Hematopoietic multipotent progenitor cell treated with erythropoietin and hydrocortisone succinate and interleukin-3 and kit ligand, for 6 days (in vitro differentiated cells): Measurements from ENCODE around the gene TNFSF11.
A peak's percentile ranks its signal among the peaks of the same experiment; 100 is the strongest.

Source experiments
- DNase-seq: peaks from one replicate; pipeline ENCODE4 v3.0.0-alpha.2; 2015

Gene TNFSF11

GRCh38 chr13:42561752-42562467, 12.0 kb upstream of the TNFSF11 start:
- no peak for DNase-seq

- peak; percentile 16 for DNase-seq
Observed at GRCh38 chr13:42567906-42568305, 6.0 kb upstream of the TNFSF11 start.

DNA sequence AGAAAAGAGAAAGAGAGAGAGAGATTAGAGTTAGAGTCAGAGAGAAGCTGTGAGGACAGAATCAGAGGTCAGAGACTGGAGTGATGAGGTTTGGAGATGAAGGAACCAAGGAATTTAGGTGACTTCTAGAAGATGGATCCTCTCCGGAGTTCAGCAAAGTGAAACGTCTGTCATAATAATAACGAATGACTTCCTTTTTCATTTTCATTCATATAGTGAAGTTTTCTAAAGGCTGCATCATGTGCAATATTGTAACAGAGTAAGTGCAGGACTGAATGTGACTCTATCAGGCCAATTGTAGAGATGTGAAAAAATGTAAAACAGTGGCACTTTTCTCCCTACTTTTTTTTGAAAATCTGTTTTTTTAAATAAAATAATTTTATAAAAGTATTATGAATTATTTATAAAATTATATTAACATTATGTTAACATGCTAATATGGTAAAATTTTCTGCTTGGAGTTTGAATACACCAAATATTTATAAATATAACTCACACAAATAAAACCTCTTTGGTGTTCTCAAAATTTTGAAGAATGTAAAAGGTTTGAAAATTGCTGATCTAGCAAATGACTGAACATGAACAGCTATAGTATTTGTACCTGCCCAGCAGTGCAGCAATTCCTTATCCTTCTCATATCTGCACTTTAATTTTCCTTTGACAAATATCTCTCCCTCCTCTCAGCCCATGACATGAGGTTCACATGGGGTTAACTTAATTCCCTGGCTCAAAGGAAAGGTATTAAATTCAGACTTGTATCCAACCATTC, 4.2 kb upstream of the TNFSF11 start:
- no peak for DNase-seq

GRCh38 chr13:42571895-42572294, 2.1 kb upstream of the TNFSF11 start:
- no peak for DNase-seq

DNA sequence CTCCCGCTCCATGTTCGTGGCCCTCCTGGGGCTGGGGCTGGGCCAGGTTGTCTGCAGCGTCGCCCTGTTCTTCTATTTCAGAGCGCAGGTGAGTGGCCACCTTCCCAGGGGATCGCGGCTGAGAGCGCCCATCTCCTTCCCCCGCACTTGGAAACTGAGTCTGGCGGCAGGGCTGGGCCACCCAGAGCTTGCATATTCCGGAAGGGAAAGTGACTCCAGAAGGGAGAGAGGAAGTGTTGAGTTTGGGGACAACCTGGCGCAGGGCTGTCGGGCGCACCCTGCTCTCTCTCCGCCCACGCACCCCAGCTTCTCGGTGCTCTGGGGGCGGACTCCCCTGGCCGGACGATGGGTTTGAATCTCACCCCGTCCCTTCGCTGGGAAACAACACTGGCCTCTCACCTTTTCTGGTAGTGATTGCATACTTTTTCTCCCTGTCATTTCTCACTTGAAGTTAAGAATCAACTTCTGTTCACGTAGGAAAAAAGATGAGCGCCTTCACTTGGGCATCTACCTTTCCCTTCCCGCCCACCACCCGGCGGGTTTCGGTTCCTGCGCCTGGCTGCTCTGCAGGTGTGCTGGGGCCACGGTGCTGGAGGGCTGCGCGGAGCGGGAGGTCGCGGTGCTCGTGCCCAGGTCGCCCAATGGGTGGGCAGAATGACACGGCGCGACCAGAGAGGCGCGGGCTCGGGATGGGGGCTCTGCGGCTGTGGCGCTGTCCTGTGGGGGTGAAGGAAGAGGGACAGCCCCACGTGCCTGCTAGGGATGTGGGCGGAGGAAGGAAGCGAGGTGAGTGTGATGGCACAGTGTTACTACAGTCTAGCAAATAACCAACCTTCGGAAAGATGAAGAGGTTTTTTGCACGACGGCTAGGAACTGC, 721 bp downstream of the TNFSF11 start:
- no peak for DNase-seq

GRCh38 chr13:42575938-42576337, 2.0 kb downstream of the TNFSF11 start:
- no peak for DNase-seq

GRCh38 chr13:42577538-42577937, 3.6 kb downstream of the TNFSF11 start:
- no peak for DNase-seq

DNA sequence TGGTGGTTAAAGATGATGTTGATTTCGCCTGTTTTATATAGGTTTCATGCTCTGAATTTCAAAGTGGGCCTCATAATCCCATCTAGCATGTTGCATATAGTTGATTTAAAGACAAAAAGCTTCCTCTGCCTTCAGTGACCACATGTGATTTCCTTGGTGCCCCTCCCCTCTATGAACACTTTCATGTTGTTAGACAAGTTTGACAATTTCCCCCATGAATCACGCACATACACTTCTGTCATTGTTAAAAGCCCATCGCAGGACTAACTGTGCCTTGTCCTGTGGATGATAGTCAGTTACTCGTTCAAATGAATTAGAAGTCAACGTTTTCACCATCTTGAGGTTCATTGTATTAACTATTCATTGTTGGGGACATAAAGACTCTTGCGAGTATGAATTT, 6.7 kb downstream of the TNFSF11 start:
- no peak for DNase-seq

DNA sequence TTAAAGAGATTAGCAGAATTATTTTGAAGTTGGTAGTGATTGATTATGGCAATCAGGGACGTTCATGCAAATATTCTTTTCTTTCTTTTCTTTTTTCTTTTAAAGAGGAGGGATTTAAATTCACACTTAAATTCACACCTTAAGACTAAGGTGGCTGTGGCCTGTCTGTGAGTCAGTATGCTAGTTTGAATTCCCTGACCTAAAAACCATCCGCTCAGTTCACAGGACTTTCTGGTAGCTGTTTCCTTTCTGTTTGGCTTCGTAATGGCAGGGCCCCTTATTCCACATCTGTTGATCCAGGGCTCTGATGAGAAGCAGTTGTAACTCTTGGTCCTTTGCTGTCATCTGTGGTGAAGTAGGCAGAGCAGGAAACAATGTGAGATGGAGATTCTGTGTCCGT, 7.5 kb downstream of the TNFSF11 start:
- no peak for DNase-seq

- DNase-seq: no peak
Observed at GRCh38 chr13:42591602-42592001, 17.6 kb downstream of the TNFSF11 start.

DNA sequence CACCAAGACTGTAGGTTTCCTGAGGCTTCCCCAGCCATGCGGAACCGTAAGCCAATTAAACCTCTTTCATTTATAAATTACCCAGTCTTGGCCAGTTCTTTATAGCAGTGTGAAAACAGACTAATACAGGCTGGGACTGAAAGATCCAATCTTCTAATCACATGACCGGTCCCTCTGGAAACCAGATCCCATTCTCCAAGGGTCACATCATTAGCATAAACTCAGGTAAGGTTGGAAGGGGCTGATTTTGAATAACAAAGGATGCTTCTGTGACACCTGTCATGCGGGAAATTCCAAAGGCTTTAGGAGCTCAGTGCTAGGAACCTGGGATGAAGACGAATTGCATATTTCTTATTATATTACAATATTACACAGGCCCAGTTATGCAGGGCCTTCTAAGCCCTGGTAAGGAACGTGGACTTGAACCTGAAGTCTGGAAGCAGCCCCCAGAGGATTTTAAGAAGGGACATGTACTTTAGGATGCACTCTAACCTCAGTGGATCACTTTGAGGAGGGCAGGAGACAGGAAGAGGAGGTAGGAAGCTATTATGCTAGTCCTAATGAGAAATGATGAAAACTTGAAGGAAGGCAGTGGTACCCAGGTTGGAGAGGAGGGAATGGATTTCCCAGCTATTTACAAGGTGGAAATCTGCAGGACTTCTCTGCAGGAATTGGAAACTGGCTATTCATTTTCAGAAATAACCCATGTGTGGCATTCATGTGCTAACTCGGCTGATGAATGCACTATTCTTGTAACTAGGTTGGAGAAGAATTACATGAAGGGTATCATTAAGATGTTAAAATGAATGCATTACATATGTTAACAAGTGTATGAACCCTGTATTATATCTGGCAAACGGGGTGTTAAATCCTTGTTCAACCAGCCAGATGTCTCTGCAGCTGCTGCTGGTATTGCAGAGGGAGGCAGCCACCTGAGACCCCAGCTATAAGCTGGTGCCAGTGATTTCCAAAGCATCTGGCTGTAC, 19.3 kb downstream of the TNFSF11 start:
- no peak for DNase-seq

DNA sequence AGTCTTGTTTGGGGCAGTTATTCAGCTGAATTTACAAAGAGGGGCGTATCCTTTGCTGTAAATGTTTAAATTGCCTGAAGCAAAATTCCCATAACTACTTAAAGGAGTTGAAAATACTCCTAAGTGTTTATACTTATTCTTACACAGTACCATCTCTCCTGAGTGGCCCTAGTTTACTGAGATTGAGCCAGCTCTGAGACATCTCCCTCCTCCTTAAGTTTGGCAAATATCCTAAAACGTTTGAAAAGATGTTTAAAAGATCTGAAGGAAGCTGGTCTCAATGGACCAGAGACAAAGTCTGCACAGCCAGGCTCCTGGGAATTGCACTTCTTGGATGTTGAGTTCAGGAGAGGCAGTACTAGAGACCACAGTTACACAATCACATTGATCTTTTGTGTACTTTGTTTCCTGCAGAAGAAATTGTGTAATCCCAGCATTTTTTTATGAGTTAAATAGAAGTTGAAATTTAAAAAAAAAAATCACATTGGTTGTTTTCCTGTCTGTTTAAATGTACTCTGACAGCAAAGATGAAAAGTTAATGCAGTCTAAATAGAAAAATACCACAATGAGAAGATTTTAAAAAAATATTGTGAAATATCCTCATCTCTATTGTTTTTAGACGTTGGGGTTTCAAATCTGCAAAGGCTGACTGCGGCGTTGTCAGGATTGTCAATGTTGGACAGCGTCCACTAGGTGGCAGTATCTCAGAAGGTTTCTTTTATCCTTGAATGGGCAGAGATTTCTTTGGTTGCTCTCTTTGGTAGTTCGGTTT, 20.7 kb downstream of the TNFSF11 start:
- DNase-seq: peak; percentile 87

DNA sequence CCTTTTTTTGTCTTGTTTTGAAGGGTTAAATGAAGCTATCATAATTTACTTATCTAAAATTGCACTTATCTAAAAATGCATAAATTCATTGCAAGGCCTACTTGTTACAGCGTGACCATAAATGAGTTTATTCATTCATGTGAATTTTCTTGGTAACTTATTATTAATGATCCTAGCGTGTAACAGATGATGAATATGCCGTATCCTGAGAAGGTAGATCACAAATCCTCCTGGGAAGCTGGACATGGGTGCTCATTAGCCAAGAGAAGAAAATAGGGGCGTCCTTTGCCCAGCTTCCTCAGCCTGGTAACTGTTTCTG, 21.3 kb downstream of the TNFSF11 start:
- no peak for DNase-seq

DNA sequence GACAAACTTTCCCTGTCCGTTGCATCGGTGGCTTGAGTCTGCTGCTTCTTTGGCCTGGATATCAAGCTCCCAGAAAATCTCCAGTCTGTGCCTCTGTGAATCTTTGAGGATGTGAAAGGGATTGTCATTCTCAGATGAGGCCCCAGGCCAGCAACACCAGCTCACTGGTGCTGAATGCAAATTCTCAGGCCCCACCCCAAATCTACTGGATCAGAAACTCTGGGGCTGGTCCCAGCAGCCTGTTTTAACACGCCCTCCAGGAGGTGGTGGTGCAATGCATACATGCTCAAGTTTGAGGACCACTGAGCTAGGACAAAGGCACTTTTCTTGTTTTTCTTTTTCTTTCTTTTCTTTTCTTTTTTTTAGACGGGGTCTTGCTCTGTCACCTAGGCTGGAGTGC, 23.6 kb downstream of the TNFSF11 start:
- DNase-seq: no peak

GRCh38 chr13:42600943-42601342, 27.0 kb downstream of the TNFSF11 start:
- DNase-seq: no peak

DNA sequence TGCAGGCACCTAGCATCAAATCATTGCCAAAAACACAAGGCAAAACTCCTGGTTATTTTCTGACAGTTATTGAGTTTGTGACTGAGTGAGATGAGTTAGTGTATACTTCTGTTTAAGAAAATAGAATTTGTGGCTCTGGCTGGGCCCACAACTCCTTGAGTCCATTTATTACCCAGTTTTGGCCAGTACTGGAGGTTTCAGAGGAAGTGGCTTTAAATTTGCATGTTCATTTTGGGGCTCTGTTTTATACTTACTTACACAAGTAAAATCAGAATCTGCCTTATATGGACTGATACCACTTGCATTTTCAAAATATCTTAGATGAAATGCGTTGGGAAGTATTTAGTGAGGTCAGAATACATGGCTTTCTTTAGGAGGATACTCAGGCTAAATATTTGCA, 29.0 kb downstream of the TNFSF11 start:
- no peak for DNase-seq

DNA sequence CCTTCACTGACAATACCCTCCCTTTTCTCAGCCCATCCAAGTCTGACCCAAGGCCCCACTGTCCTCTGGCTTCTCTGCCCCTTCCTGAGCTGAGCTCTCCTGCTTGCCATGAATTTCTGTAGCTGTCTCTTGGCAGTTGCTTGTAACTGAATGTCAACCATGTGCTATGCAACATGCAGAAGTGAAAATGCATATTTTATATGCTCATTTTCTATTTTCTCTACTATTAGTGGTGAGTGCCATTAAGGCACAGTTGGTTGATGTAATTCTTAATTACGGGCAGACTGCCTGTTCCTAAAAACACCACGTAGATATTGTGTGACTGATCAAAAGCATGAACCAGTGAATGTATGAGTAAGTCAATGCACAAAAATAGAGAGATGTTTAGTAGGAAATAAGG, 29.6 kb downstream of the TNFSF11 start:
- no peak for DNase-seq

DNA sequence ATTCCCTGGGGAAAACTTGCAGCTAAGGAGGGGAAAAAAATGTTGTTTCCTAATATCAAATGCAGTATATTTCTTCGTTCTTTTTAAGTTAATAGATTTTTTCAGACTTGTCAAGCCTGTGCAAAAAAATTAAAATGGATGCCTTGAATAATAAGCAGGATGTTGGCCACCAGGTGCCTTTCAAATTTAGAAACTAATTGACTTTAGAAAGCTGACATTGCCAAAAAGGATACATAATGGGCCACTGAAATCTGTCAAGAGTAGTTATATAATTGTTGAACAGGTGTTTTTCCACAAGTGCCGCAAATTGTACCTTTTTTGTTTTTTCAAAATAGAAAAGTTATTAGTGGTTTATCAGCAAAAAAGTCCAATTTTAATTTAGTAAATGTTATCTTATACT, 33.6 kb downstream of the TNFSF11 start:
- no peak for DNase-seq

DNA sequence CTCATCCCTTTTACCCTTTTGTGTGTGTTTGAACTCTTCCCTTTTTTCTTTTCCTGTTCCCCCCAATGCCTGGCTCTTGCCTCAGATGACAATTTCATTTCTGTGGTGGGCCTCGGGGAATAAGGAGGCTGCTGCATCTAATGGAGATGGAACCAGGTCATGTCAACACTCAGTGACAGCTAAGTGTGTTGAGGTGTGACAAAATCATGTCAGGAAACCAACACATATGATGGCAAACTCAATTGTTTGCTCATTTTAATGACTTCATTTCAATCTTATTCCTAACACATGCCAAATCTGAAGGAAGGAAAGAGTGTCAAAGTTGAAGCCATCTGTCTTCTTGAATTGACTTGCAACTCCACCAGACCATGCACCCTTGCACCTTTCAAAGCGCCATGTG, 36.7 kb downstream of the TNFSF11 start:
- no peak for DNase-seq

GRCh38 chr13:42611086-42611779, 37.3 kb downstream of the TNFSF11 start:
- no peak for DNase-seq
